Esophagus muscularis mucosa (tissue), 3 donors: ENCODE results near the gene RHBDD1.

Experiments used
- CTCF ChIP-seq, 3 experiments: fragments of 200-600 bp in 2 of 3; fragments of 450-650 bp in 1 of 3; sonication (generic) in 2 of 3; IDR thresholded peaks; one replicate each; pipeline ENCODE4 v1.5.1; 2017 to 2019; ENCODE audit warnings: antibody characterized with exemption in 3 of 3, mild to moderate bottlenecking in 2 of 3, moderate library complexity in 1 of 3
- POLR2A ChIP-seq: fragments of 450-650 bp; IDR thresholded peaks from one replicate; pipeline ENCODE4 v1.6.1; 2017; ENCODE audit warnings: antibody characterized with exemption, moderate library complexity, mild to moderate bottlenecking, low read depth
- POLR2AphosphoS5 ChIP-seq, 2 donors: sonication (generic); formaldehyde crosslinking; IDR thresholded peaks; one replicate each; pipeline ENCODE4 v1.6.1; 2017; ENCODE audit warnings: antibody characterized with exemption in 2 of 2

- no peak for TF ChIP-seq POLR2A
- no peak for TF ChIP-seq CTCF (IDR thresholded peaks at IDR 0.05)
- no peak for TF ChIP-seq POLR2AphosphoS5 (IDR thresholded peaks at IDR 0.05)
Measured at GRCh38 chr2:226884166-226884565, 48.3 kb downstream of the RHBDD1 start.
